GM23338 (cell line): ENCODE measurements around the gene CREB3L4. TPM values are rescaled to one million over a fixed set of nuclear protein-coding genes. Genes with fewer than 3 reads are reported as not detected.
A peak's percentile ranks its signal among the peaks of the same experiment; 100 is the strongest.

Source experiments
- ATAC-seq: fragments of 200-7000 bp; cut with Tn5 transposase; 3 replicates; pipeline ENCODE4 v1.9.1; 2020
- DNase-seq: peaks from one replicate; pipeline ENCODE4 v3.0.0-alpha.2; 2015; ENCODE audit warnings: low spot score
- H2AFZ ChIP-seq: fragments of 200-600 bp; sonication (generic); 2 replicates; pipeline ENCODE4 v1.8.0; 2016; ENCODE audit warnings: antibody characterized with exemption, mild to moderate bottlenecking, moderate library complexity
- H3F3A ChIP-seq: fragments of 200-600 bp; sonication (generic); replicated peaks from 2 replicates; pipeline ENCODE4 v1.8.0; 2017; ENCODE audit warnings: antibody characterized with exemption, mixed run types, low read depth
- H3K27ac ChIP-seq: fragments of 200-600 bp; sonication (generic); 2 replicates; pipeline ENCODE4 v1.6.1; 2016; ENCODE audit warnings: low read depth
- H3K27me3 ChIP-seq: fragments of 200-600 bp; sonication (generic); 2 replicates; pipeline ENCODE4 v1.8.0; 2016; ENCODE audit warnings: mild to moderate bottlenecking, mixed run types, moderate library complexity; ENCODE audit not compliant: insufficient read depth
- H3K36me3 ChIP-seq: fragments of 200-600 bp; sonication (generic); 2 replicates; pipeline ENCODE4 v1.8.0; 2016; ENCODE audit warnings: mild to moderate bottlenecking; ENCODE audit not compliant: insufficient read depth
- H3K4me1 ChIP-seq: fragments of 200-600 bp; sonication (generic); 2 replicates; pipeline ENCODE4 v1.8.0; 2016; ENCODE audit warnings: mild to moderate bottlenecking, moderate library complexity; ENCODE audit not compliant: insufficient read depth
- H3K4me2 ChIP-seq: fragments of 200-600 bp; sonication (generic); 2 replicates; pipeline ENCODE4 v1.7.1; 2017; ENCODE audit warnings: mixed run types
- H3K4me3 ChIP-seq: fragments of 200-600 bp; sonication (generic); 2 replicates; pipeline ENCODE4 v1.6.1; 2016; ENCODE audit warnings: mixed run types
- H3K79me2 ChIP-seq: fragments of 200-600 bp; sonication (generic); replicated peaks from 2 replicates; pipeline ENCODE4 v1.8.0; 2017; ENCODE audit warnings: mild to moderate bottlenecking; ENCODE audit not compliant: insufficient read depth
- H3K9me2 ChIP-seq: fragments of 200-600 bp; sonication (generic); 2 replicates; pipeline ENCODE4 v1.8.0; 2017; ENCODE audit not compliant: insufficient read depth
- H4K20me1 ChIP-seq: fragments of 200-600 bp; sonication (generic); replicated peaks from 2 replicates; pipeline ENCODE4 v1.8.0; 2017; ENCODE audit warnings: mild to moderate bottlenecking; ENCODE audit not compliant: insufficient read depth
- H3K27ac Mint-ChIP-seq: 2 replicates; pipeline ENCODE4 v1.8.0; 2020; ENCODE audit warnings: inconsistent platforms, mild to moderate bottlenecking, moderate library complexity, mixed read lengths
- H3K27me3 Mint-ChIP-seq: 3 replicates; pipeline ENCODE4 v1.8.0; 2022; ENCODE audit warnings: low read depth, mild to moderate bottlenecking, moderate library complexity, mixed read lengths, inconsistent platforms; ENCODE audit not compliant: insufficient read depth, poor library complexity
- H3K36me3 Mint-ChIP-seq: 3 replicates; pipeline ENCODE4 v1.8.0; 2021; ENCODE audit warnings: low read depth, mild to moderate bottlenecking, inconsistent platforms, moderate library complexity, mixed read lengths
- H3K4me1 Mint-ChIP-seq: 3 replicates; pipeline ENCODE4 v1.8.0; 2020; ENCODE audit warnings: mild to moderate bottlenecking, inconsistent platforms, mixed read lengths
- H3K4me3 Mint-ChIP-seq: 3 replicates; pipeline ENCODE4 v1.8.0; 2021; ENCODE audit warnings: moderate library complexity, mild to moderate bottlenecking, inconsistent platforms, mixed read lengths
- H3K9me3 Mint-ChIP-seq: 3 replicates; pipeline ENCODE4 v1.8.0; 2020; ENCODE audit warnings: moderate library complexity, mild to moderate bottlenecking, inconsistent platforms, mixed read lengths
- CREB1 ChIP-seq: fragments of 250-450 bp; sonication (Bioruptor Pico); IDR thresholded peaks from 2 replicates; pipeline ENCODE4 v1.5.0; 2020; ENCODE audit warnings: low read depth, mild to moderate bottlenecking, moderate library complexity
- EZH2 ChIP-seq: fragments of 200-600 bp; sonication (generic); IDR thresholded peaks from one replicate; pipeline ENCODE4 v1.8.0; 2017; ENCODE audit warnings: antibody characterized with exemption, mild to moderate bottlenecking, low read depth; ENCODE audit not compliant: unreplicated experiment
- NANOG ChIP-seq: IDR thresholded peaks from 2 replicates; pipeline ENCODE4 v1.6.1; 2016; ENCODE audit warnings: antibody characterized with exemption, borderline replicate concordance
- POLR2AphosphoS5 ChIP-seq: IDR thresholded peaks from 2 replicates; pipeline ENCODE4 v1.6.1; 2016; ENCODE audit warnings: antibody characterized with exemption, low read depth
- ZNF462 ChIP-seq: fragments of 250-450 bp; sonication (Bioruptor Pico); IDR thresholded peaks from 2 replicates; pipeline ENCODE4 v1.5.0; 2020; ENCODE audit warnings: mild to moderate bottlenecking, moderate library complexity
- polyA plus RNA-seq: library from polyadenylated mRNA; unstranded; fragments of >200 nt; fragmentation: Nextera tagmentation; extraction: Ambion mirVana; gene quantifications from 2 replicates; pipeline ENCODE4 v1.2.1, GENCODE V29; 2016
- total RNA-seq: library from RNA; depleted of rRNA; stranded (reverse); fragments of >200 nt; shearing (Covaris generic); gene quantifications from 2 replicates; pipeline ENCODE4 v1.2.3, GENCODE V29; 2014
- TF ChIP-seq, protein P1 (sequence below): IDR thresholded peaks from 2 replicates; pipeline ENCODE4 v1.6.1; 2016; ENCODE audit warnings: antibody characterized with exemption

Gene CREB3L4
- total and polyA plus RNA-seq, 2 experiments from 2014 or later: 19.3 to 26.8 TPM

- Histone ChIP-seq H4K20me1 (no peaks in the 10 kb centered on the region; the same call in 1 of the 2 replicates), H3K27ac (no peak overlapping the region), H3K4me2 (no peak overlapping the region), H3K27me3 (no peaks in the 10 kb centered on the region), H3K4me3 (no peak overlapping the region), H3K4me1 (peaks cover 4% of the 10 kb centered on the region; the same call in 1 of the 2 replicates), H3K9me2 (no peaks in the 10 kb centered on the region), H3F3A (0 out of 2 replicates have a peak, but pooled peaks cover 6% of the 10 kb centered on the region), H2AFZ (no peak overlapping the region), H3K79me2 (no peaks in the 10 kb centered on the region), H3K36me3 (no peaks in the 10 kb centered on the region)
- Mint-ChIP-seq H3K27ac (no peak overlapping the region), H3K4me3 (no peak overlapping the region), H3K4me1 (no peaks in the 10 kb centered on the region), H3K9me3 (no peaks in the 10 kb centered on the region), H3K36me3 (peaks cover 41% of the 10 kb centered on the region), H3K27me3 (peaks cover 4% of the 10 kb centered on the region)
- peak; percentile 59 for ATAC-seq
- DNase-seq: peak; percentile 48
- TF ChIP-seq POLR2AphosphoS5 (no peak), ZNF462 (CRISPR knock-in tag) (no peak), EZH2 (no peak), CREB1 (CRISPR knock-in tag) (no peak), NANOG (no peak)
- TF ChIP-seq, protein P1, sequence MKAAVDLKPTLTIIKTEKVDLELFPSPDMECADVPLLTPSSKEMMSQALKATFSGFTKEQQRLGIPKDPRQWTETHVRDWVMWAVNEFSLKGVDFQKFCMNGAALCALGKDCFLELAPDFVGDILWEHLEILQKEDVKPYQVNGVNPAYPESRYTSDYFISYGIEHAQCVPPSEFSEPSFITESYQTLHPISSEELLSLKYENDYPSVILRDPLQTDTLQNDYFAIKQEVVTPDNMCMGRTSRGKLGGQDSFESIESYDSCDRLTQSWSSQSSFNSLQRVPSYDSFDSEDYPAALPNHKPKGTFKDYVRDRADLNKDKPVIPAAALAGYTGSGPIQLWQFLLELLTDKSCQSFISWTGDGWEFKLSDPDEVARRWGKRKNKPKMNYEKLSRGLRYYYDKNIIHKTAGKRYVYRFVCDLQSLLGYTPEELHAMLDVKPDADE: no peak
These were observed 37.4 kb upstream of the CREB3L4 start for GRCh38 chr1:153929981-153930948.
